Measurements from ENCODE around the gene ITGB7.

ITGB7 gene

DNA sequence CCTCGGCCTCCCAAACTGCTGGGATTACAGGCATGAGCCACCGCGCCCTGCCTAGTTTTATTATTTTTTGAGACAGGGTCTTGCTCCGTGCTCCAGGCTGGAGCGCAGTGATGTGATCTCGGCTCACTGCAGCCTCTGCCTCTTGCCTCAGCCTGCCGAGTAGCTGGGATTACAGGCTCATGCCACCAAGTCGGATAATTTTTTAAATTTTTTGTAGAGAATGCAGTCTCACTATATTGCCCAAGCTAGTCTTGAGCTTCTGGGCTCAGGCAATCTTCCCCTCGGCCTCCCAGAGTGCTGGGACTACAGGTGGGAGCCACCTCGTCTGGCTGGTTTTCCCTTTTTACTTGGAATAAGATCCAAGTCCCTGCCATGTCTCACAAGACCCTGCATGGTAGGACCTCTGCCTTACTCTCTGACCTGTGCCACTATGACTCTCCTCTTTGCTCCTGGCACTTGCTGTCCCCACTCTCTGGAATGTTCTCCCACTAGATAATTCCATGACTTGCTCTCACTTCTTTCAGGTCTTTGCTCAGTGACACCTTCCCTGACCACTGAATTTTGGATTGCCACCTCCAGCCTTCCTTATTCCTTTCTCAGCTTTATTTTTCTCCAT, 32.7 kb upstream of the ITGB7 start:
- no peak overlapping the region for H3K27ac ChIP-seq (replicated peaks)
- H3K27me3 ChIP-seq (ENCODE audit: insufficient read depth, poor library complexity, severe bottlenecking) = no peaks in the 10 kb centered on the region
- DNase-seq (ENCODE audit: low read depth in 1 of 2, low spot score in 1 of 2) = no peak
- no peak overlapping the region for H3K4me3 ChIP-seq (replicated peaks; ENCODE audit: insufficient read depth, low read length)
- no peak for TF ChIP-seq POLR2AphosphoS5 (IDR thresholded peaks at IDR 0.05; ENCODE audit: low read depth)
- TF ChIP-seq REST (IDR thresholded peaks at IDR 0.05; ENCODE audit: insufficient replicate concordance, low read depth) = no peak
- TF ChIP-seq SPI1 (IDR thresholded peaks at IDR 0.05; ENCODE audit: borderline replicate concordance, low read depth) = no peak
- TF ChIP-seq, protein P1, sequence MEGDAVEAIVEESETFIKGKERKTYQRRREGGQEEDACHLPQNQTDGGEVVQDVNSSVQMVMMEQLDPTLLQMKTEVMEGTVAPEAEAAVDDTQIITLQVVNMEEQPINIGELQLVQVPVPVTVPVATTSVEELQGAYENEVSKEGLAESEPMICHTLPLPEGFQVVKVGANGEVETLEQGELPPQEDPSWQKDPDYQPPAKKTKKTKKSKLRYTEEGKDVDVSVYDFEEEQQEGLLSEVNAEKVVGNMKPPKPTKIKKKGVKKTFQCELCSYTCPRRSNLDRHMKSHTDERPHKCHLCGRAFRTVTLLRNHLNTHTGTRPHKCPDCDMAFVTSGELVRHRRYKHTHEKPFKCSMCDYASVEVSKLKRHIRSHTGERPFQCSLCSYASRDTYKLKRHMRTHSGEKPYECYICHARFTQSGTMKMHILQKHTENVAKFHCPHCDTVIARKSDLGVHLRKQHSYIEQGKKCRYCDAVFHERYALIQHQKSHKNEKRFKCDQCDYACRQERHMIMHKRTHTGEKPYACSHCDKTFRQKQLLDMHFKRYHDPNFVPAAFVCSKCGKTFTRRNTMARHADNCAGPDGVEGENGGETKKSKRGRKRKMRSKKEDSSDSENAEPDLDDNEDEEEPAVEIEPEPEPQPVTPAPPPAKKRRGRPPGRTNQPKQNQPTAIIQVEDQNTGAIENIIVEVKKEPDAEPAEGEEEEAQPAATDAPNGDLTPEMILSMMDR (IDR thresholded peaks at IDR 0.05; ENCODE audit: insufficient read depth, low read length) = no peak
- no peak for TF ChIP-seq GABPA (IDR thresholded peaks at IDR 0.05; ENCODE audit: low read depth)

GRCh38 chr12:53236443-53237111, 29.5 kb upstream of the ITGB7 start:
- H3K27me3 ChIP-seq (ENCODE audit: insufficient read depth, poor library complexity, severe bottlenecking) = peaks cover 11% of the 10 kb centered on the region
- H3K27ac ChIP-seq (replicated peaks) = no peak overlapping the region
- TF ChIP-seq GABPA (IDR thresholded peaks at IDR 0.05; ENCODE audit: low read depth) = no peak
- H3K4me3 ChIP-seq (replicated peaks; ENCODE audit: insufficient read depth, low read length) = no peak overlapping the region
- no peak for DNase-seq (ENCODE audit: low read depth in 1 of 2, low spot score in 1 of 2)

DNA sequence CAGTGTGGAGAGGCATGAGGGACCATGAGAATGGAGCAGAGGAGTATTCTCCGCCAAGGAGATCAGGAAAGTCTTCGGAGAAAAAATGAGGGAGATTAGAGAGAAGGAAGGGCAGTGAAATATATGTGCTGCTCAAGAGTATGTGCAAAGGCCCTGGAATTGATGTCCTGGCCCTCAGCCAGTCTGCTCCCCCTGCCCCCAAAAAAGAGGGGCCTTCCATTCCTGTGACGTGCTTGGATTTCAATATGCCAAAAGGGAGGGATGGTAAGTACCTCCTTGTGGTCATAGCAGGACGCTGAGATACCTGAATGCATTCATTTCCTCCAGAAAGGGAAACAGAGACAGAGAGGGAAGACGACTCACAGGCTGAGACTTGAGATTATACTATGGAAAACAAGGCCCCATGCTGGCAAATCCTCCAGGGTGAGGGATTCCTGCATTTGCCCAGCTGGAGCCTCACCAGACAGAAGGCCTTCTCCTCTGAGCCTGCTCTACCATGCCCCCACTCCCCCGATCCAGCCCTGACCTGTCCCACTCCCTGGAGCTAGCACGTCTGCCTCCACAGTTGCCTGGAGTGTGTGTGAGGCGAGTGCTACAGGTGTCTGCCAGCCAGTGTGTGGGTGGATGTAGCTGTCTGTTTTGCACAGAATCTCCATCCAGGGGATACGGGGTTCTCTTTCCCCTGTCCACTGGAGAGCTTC, 28.8 kb upstream of the ITGB7 start:
- TF ChIP-seq GABPA (IDR thresholded peaks at IDR 0.05; ENCODE audit: low read depth) = no peak
- TF ChIP-seq, protein P1 (IDR thresholded peaks at IDR 0.05; ENCODE audit: insufficient read depth, low read length) = no peak
- TF ChIP-seq REST (IDR thresholded peaks at IDR 0.05; ENCODE audit: insufficient replicate concordance, low read depth) = no peak
- no peak for TF ChIP-seq POLR2AphosphoS5 (IDR thresholded peaks at IDR 0.05; ENCODE audit: low read depth)
- Histone ChIP-seq H3K27me3 (ENCODE audit: insufficient read depth, poor library complexity, severe bottlenecking) (peaks cover 15% of the 10 kb centered on the region), H3K27ac (replicated peaks) (no peak overlapping the region), H3K4me3 (replicated peaks; ENCODE audit: insufficient read depth, low read length) (no peak overlapping the region)
- DNase-seq (ENCODE audit: low read depth in 1 of 2, low spot score in 1 of 2) = no peak

- Histone ChIP-seq H3K4me3 (replicated peaks; ENCODE audit: insufficient read depth, low read length) (no peak overlapping the region), H3K27ac (replicated peaks) (no peak overlapping the region), H3K27me3 (ENCODE audit: insufficient read depth, poor library complexity, severe bottlenecking) (peaks cover 15% of the 10 kb centered on the region)
- DNase-seq (ENCODE audit: low read depth in 1 of 2, low spot score in 1 of 2) = no peak
- TF ChIP-seq GABPA (IDR thresholded peaks at IDR 0.05; ENCODE audit: low read depth) = no peak
- TF ChIP-seq, protein P1 (IDR thresholded peaks at IDR 0.05; ENCODE audit: insufficient read depth, low read length) = no peak
- TF ChIP-seq SPI1 (IDR thresholded peaks at IDR 0.05; ENCODE audit: borderline replicate concordance, low read depth) = no peak
- TF ChIP-seq POLR2AphosphoS5 (IDR thresholded peaks at IDR 0.05; ENCODE audit: low read depth) = no peak
- TF ChIP-seq REST (IDR thresholded peaks at IDR 0.05; ENCODE audit: insufficient replicate concordance, low read depth) = no peak
Measured at GRCh38 chr12:53235164-53235563, 28.1 kb upstream of the ITGB7 start.
